Mesenchymal stem cell (in vitro differentiated cells and primary cell): ENCODE measurements around the gene FIS1.
A peak's percentile ranks its signal among the peaks of the same experiment; 100 is the strongest.
"Not testable (repeated sequence)": the region's sequence is repeated elsewhere in the genome, so short reads cannot be mapped to it uniquely, and the experiment has no call there.

ENCODE experiments used
- DNase-seq: peaks from one replicate; pipeline ENCODE4 v3.0.0-alpha.2; 2013
- H2AFZ ChIP-seq: one replicate; pipeline ENCODE4 v1.6.1; 2013; ENCODE audit warnings: low read depth, mild to moderate bottlenecking, control low read depth, inconsistent platforms, low read length, moderate library complexity
- H2AK5ac ChIP-seq: 2 replicates; pipeline ENCODE4 v1.6.1; 2013; ENCODE audit warnings: low read length, moderate library complexity, mild to moderate bottlenecking, inconsistent platforms; ENCODE audit not compliant: severe bottlenecking
- H2BK120ac ChIP-seq: one replicate; pipeline ENCODE4 v1.6.1; 2013; ENCODE audit warnings: low read depth, mild to moderate bottlenecking, inconsistent platforms, low read length, moderate library complexity
- H2BK12ac ChIP-seq, 2 experiments: one replicate each; pipeline ENCODE4 v1.6.1; 2013; ENCODE audit warnings: inconsistent platforms in 2 of 2, low read length in 2 of 2, mild to moderate bottlenecking in 2 of 2, moderate library complexity in 2 of 2, control low read depth in 1 of 2
- H2BK15ac ChIP-seq: one replicate; pipeline ENCODE4 v1.6.1; 2013; ENCODE audit warnings: mild to moderate bottlenecking, low read depth, inconsistent platforms; ENCODE audit not compliant: poor library complexity, severe bottlenecking
- H2BK5ac ChIP-seq: 2 replicates; pipeline ENCODE4 v1.6.1; 2013; ENCODE audit warnings: low read depth, mild to moderate bottlenecking, low read length, control low read depth, inconsistent platforms; ENCODE audit not compliant: poor library complexity, severe bottlenecking
- H3K14ac ChIP-seq, 2 experiments: one replicate each; pipeline ENCODE4 v1.6.1; 2013; ENCODE audit warnings: inconsistent platforms in 2 of 2, low read length in 2 of 2, control low read depth in 1 of 2, mild to moderate bottlenecking in 1 of 2, moderate library complexity in 1 of 2
- H3K18ac ChIP-seq, 2 experiments: one replicate each; pipeline ENCODE4 v1.6.1; 2013; ENCODE audit warnings: inconsistent platforms in 2 of 2, low read length in 2 of 2, control low read depth in 1 of 2, low read depth in 1 of 2, mild to moderate bottlenecking in 1 of 2
- H3K23ac ChIP-seq, 2 experiments: one replicate each; pipeline ENCODE4 v1.6.1; 2013; ENCODE audit warnings: inconsistent platforms in 2 of 2, low read length in 2 of 2, mild to moderate bottlenecking in 2 of 2, moderate library complexity in 2 of 2, control low read depth in 1 of 2
- H3K27ac ChIP-seq: 2 replicates; pipeline ENCODE4 v1.5.1; 2013; ENCODE audit warnings: mild to moderate bottlenecking, moderate library complexity, low read length, control low read depth, inconsistent platforms; ENCODE audit not compliant: poor library complexity, severe bottlenecking
- H3K27me3 ChIP-seq, 2 experiments: 2 replicates each; pipeline versions ENCODE4 v1.6.1 to v1.7.0; 2013; ENCODE audit warnings: low read length in 2 of 2, mild to moderate bottlenecking in 2 of 2, moderate library complexity in 2 of 2, control low read depth in 1 of 2, inconsistent platforms in 1 of 2; ENCODE audit not compliant: control insufficient read depth in 1 of 2, insufficient read depth in 1 of 2
- H3K36me3 ChIP-seq, 2 experiments: 2 replicates each; pipeline versions ENCODE4 v1.6.1 to v1.7.0; 2013; ENCODE audit warnings: low read length in 2 of 2, control low read depth in 1 of 2, inconsistent platforms in 1 of 2, low read depth in 1 of 2, mild to moderate bottlenecking in 1 of 2; ENCODE audit not compliant: insufficient read depth in 2 of 2, control insufficient read depth in 1 of 2
- H3K4ac ChIP-seq, 2 experiments: one replicate each; pipeline ENCODE4 v1.6.1; 2013; ENCODE audit warnings: inconsistent platforms in 2 of 2, low read length in 2 of 2, mild to moderate bottlenecking in 2 of 2, moderate library complexity in 2 of 2, control low read depth in 1 of 2, low read depth in 1 of 2
- H3K4me1 ChIP-seq: 2 replicates; pipeline ENCODE4 v1.6.1; 2013; ENCODE audit warnings: low read depth, low read length, control low read depth; ENCODE audit not compliant: control insufficient read depth, insufficient read depth
- H3K4me2 ChIP-seq: 2 replicates; pipeline ENCODE4 v1.6.1; 2013; ENCODE audit warnings: low read length, mild to moderate bottlenecking, inconsistent platforms; ENCODE audit not compliant: poor library complexity, severe bottlenecking
- H3K4me3 ChIP-seq, 2 experiments: 2 replicates each; pipeline versions ENCODE4 v1.5.1 to v1.7.0; 2013; ENCODE audit warnings: low read length in 2 of 2, mild to moderate bottlenecking in 2 of 2, control low read depth in 1 of 2, low read depth in 1 of 2; ENCODE audit not compliant: insufficient read depth in 1 of 2
- H3K79me1 ChIP-seq: replicated peaks from 2 replicates; pipeline ENCODE4 v1.6.1; 2013; ENCODE audit warnings: mild to moderate bottlenecking, control low read depth, low read length, inconsistent platforms; ENCODE audit not compliant: poor library complexity, severe bottlenecking
- H3K9ac ChIP-seq: 2 replicates; pipeline ENCODE4 v1.7.0; 2013; ENCODE audit warnings: mild to moderate bottlenecking, low read length, moderate library complexity
- H3K9me3 ChIP-seq: 2 replicates; pipeline ENCODE4 v1.7.0; 2013; ENCODE audit warnings: mild to moderate bottlenecking, low read length; ENCODE audit not compliant: control insufficient read depth
- H4K8ac ChIP-seq: one replicate; pipeline ENCODE4 v1.6.1; 2013; ENCODE audit warnings: inconsistent platforms, mild to moderate bottlenecking, low read length, moderate library complexity
- H4K91ac ChIP-seq: one replicate; pipeline ENCODE4 v1.6.1; 2013; ENCODE audit warnings: mild to moderate bottlenecking, low read length, inconsistent platforms
- WGBS: methylation state at CpG from one replicate; pipeline ENCODE4 v1.1.7; 2013; ENCODE audit warnings: mixed read lengths; 5-methylcytosine and 5-hydroxymethylcytosine counted together

Gene FIS1

DNA sequence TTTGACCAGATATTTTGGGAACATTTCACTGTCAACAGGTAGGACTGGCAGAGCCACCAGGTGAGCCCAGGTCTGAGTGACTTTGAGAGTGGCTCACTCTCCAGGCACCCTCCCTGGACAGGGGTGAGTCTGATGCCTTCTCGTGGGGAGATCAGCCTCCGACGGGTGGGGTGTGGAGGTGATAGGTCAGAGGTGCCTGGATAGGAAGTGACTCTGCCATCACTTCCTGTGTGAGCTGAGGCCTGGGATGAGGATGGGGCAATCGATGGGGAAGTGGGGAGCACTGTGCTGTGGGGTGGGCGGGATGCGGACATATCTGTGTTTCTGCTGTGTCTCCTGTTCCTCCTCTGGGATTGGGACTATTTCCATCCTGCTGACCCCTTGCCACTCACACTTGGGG lies 42.2 kb upstream of the FIS1 start:
- DNase-seq, result no peak
- no peak overlapping the region for H2BK12ac ChIP-seq
- H3K79me1 ChIP-seq, result no peaks in the 10 kb centered on the region
- peaks cover 4% of the 10 kb centered on the region for H3K9me3 ChIP-seq
- no peak overlapping the region for H2BK5ac ChIP-seq
- H3K18ac ChIP-seq, result no peak overlapping the region
- H3K36me3 ChIP-seq, result no peaks in the 10 kb centered on the region
- H3K23ac ChIP-seq, result no peak overlapping the region
- no peak overlapping the region for H4K91ac ChIP-seq
- peaks cover 46 to 57% of the 10 kb centered on the region in 2 experiments for H3K27me3 ChIP-seq
- H3K14ac ChIP-seq, result no peak overlapping the region
- no peak overlapping the region for H2BK120ac ChIP-seq
- no peak overlapping the region for H2AK5ac ChIP-seq
- H2AFZ ChIP-seq, result no peak overlapping the region
- no peak overlapping the region for H3K27ac ChIP-seq
- no peak overlapping the region for H3K4me2 ChIP-seq
- H2BK15ac ChIP-seq, result no peak overlapping the region
- H3K4me3 ChIP-seq, result no peak overlapping the region
- WGBS, result 65% methylated on average over 3 of the region's 6 CpGs
- no peak overlapping the region for H3K9ac ChIP-seq
- H4K8ac ChIP-seq, result no peak overlapping the region
- peaks cover 4% of the 10 kb centered on the region for H3K4me1 ChIP-seq
- no peak overlapping the region for H3K4ac ChIP-seq

- not testable (repeated sequence) for H3K4me1 ChIP-seq, H2AFZ ChIP-seq, H3K4ac ChIP-seq, H3K14ac ChIP-seq, H4K8ac ChIP-seq, H2BK120ac ChIP-seq, H3K9me3 ChIP-seq, H3K79me1 ChIP-seq, H2BK12ac ChIP-seq, H3K18ac ChIP-seq, H3K23ac ChIP-seq, H3K27ac ChIP-seq, H2BK5ac ChIP-seq, H2AK5ac ChIP-seq, H2BK15ac ChIP-seq, H3K4me2 ChIP-seq, DNase-seq, H3K4me3 ChIP-seq, H4K91ac ChIP-seq, H3K36me3 ChIP-seq, H3K9ac ChIP-seq
- peaks cover 35 to 49% of the 10 kb centered on the region in 2 experiments for H3K27me3 ChIP-seq
- WGBS, result 84% methylated on average over 3 of the region's 3 CpGs
Measured at GRCh38 chr7:101285880-101286279, 41.0 kb upstream of the FIS1 start.

- no peak overlapping the region for H3K18ac ChIP-seq
- no peak overlapping the region for H3K9ac ChIP-seq
- no peak overlapping the region for H4K8ac ChIP-seq
- H3K27ac ChIP-seq, result no peak overlapping the region
- H2AK5ac ChIP-seq, result no peak overlapping the region
- no peak overlapping the region for H2AFZ ChIP-seq
- H3K27me3 ChIP-seq, result peaks cover 30 to 50% of the 10 kb centered on the region in 2 experiments
- no peak overlapping the region for H2BK5ac ChIP-seq
- H3K4me3 ChIP-seq, result no peak overlapping the region
- H3K4ac ChIP-seq, result no peak overlapping the region
- H3K4me1 ChIP-seq, result peaks cover 4% of the 10 kb centered on the region
- H3K36me3 ChIP-seq, result no peaks in the 10 kb centered on the region
- H4K91ac ChIP-seq, result no peak overlapping the region
- DNase-seq, result no peak
- H2BK120ac ChIP-seq, result no peak overlapping the region
- H3K23ac ChIP-seq, result no peak overlapping the region
- H2BK12ac ChIP-seq, result no peak overlapping the region
- no peak overlapping the region for H2BK15ac ChIP-seq
- peak overlapping the region in 1 of 2 experiments; percentile 49 for H3K14ac ChIP-seq
- H3K4me2 ChIP-seq, result no peak overlapping the region
- peaks cover 4% of the 10 kb centered on the region for H3K9me3 ChIP-seq
- H3K79me1 ChIP-seq, result no peaks in the 10 kb centered on the region
- WGBS, result 78% methylated on average over 9 of the region's 9 CpGs
Measured at GRCh38 chr7:101285171-101285570, 40.3 kb upstream of the FIS1 start.

- not testable (repeated sequence) for H3K4me1 ChIP-seq, H2BK120ac ChIP-seq, H3K27ac ChIP-seq, H3K18ac ChIP-seq, H2AFZ ChIP-seq, H3K79me1 ChIP-seq, H3K9ac ChIP-seq, H3K36me3 ChIP-seq, H2BK5ac ChIP-seq, H3K4me3 ChIP-seq, H3K14ac ChIP-seq, H4K91ac ChIP-seq, DNase-seq, H2BK15ac ChIP-seq, H3K4me2 ChIP-seq, H2BK12ac ChIP-seq, H3K9me3 ChIP-seq, H4K8ac ChIP-seq, H2AK5ac ChIP-seq, H3K4ac ChIP-seq, H3K23ac ChIP-seq
- H3K27me3 ChIP-seq, result peaks cover 7 to 27% of the 10 kb centered on the region in 2 experiments
- WGBS, result 91% methylated on average over 8 of the region's 8 CpGs
Measured at GRCh38 chr7:101280912-101281311, 36.0 kb upstream of the FIS1 start.
